Smooth muscle cell of the pulmonary artery (primary cell): ENCODE measurements around the gene ZNF487. TPM values are rescaled to one million over a fixed set of nuclear protein-coding genes. Genes with fewer than 3 reads are reported as not detected.

ENCODE experiments used
- total RNA-seq: library from RNA; depleted of rRNA; stranded (reverse); fragments of >200 nt; gene quantifications from 2 replicates; pipeline ENCODE4 v1.2.3, GENCODE V29; 2014

ZNF487 gene
- total RNA-seq = 4.4 and 10.1 TPM in 2 replicates

DNA sequence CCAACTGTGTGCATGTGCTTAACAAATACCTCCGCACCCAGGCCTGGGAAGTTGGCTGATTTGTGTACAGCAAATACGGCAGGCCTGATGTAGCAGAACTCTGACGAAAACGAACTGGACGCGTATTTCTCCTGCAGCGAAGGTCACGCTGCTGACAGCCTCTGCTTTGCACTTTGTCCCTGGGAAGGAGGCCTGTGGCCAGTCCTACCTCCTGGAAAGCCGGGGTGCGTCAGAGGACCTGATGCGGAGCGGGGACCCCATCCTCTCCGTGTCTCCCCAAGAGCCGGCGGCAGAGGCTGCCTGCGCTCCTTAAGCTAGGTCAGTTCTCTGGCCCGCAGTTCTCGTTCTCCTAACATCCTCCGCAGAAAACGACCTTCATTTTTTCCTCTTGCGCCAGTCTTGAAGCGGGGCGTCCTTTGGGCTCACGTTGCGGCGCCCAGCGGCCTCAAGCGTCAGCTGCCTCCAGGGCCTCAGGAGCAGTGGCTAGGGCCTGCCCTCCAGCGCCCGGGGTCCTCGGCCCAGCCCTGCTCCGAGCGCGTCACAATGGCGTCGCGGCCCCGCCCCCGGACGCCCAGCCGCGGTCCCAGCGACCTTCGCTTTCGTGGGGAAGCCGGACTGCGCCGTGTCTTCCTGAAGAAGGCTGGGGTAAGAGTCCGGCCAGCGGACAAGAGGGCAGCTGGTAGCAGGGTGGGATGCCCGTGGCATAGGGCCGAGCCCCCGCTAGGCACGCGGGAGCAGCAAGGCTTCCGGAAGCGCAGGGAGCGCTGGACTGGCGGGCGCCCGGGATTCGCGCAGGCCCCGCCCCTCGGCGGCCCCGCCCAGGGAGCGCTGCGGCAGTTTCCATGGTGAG lies at the start of gene ZNF487:
Gene ZNF487, plus strand, starts transcription at position 821 of the 850 bp plus-strand sequence. CDS start 38,703 bp downstream, outside the sequence.

GRCh38 chr10:43408710-43409384 lies 28.1 kb upstream of the ZNF487 start, which contains the start of gene HNRNPF:
Gene HNRNPF (minus strand): TSS chr10:43409186. CDS start chr10:43387884, 21,302 bp downstream.

Other genes with a start within 250 kb of the ZNF487 start
- gene RASGEF1A, start 170.0 kb upstream of the ZNF487 start, total RNA-seq = 0.98 and 1.4 TPM in 2 replicates
- not detected in 2 replicates for gene FXYD4, start 65.5 kb upstream of the ZNF487 start, total RNA-seq
- 170 and 175 TPM in 2 replicates for gene HNRNPF, start 27.9 kb upstream of the ZNF487 start, total RNA-seq
- 5.9 and 7.5 TPM in 2 replicates for gene ZNF239, start 137.5 kb downstream of the ZNF487 start, total RNA-seq
- 1.6 and 2.7 TPM in 2 replicates for gene ZNF485, start 169.3 kb downstream of the ZNF487 start, total RNA-seq
- 19.4 and 24.8 TPM in 2 replicates for gene ZNF32, start 211.8 kb downstream of the ZNF487 start, total RNA-seq